HepG2 (cell line): Measurements from ENCODE around the gene MYO9A. TPM values are rescaled to one million over a fixed set of nuclear protein-coding genes. Genes with fewer than 3 reads are reported as not detected.
A peak's percentile ranks its signal among the peaks of the same experiment; 100 is the strongest.

Source experiments
- ETV5 ChIP-seq: IDR thresholded peaks from 2 replicates; pipeline ENCODE4 v1.6.1; 2018; ENCODE audit warnings: missing biosample characterization, missing genetic modification reagents, inconsistent platforms, borderline replicate concordance
- RFX5 ChIP-seq: IDR thresholded peaks from 2 replicates; pipeline ENCODE4 v1.6.1; 2011; ENCODE audit warnings: low read depth, low read length, improper control_type of control experiment
- SALL1 ChIP-seq: sonication (generic); formaldehyde crosslinking; IDR thresholded peaks from 2 replicates; pipeline ENCODE4 v1.8.0; 2022; ENCODE audit warnings: mild to moderate bottlenecking, missing genetic modification reagents
- ZBTB33 ChIP-seq: sonication (generic); formaldehyde crosslinking; IDR thresholded peaks from 2 replicates; pipeline ENCODE4 v1.4.0; 2020; ENCODE audit warnings: missing genetic modification reagents
- ZEB1 ChIP-seq: IDR thresholded peaks from 2 replicates; pipeline ENCODE4 v1.6.1; 2012; ENCODE audit warnings: mild to moderate bottlenecking, low read depth, inconsistent platforms; ENCODE audit not compliant: insufficient replicate concordance
- ZNF124 ChIP-seq: sonication (generic); formaldehyde crosslinking; IDR thresholded peaks from 2 replicates; pipeline ENCODE4 v1.4.0; 2020; ENCODE audit warnings: missing genetic modification reagents
- ZNF20 ChIP-seq: sonication (generic); formaldehyde crosslinking; IDR thresholded peaks from 2 replicates; pipeline ENCODE4 v1.4.0; 2020; ENCODE audit warnings: mild to moderate bottlenecking, moderate library complexity, missing genetic modification reagents
- ZNF207 ChIP-seq: fragments of 450-650 bp; IDR thresholded peaks from 2 replicates; pipeline ENCODE4 v1.6.1; 2016; ENCODE audit warnings: antibody characterized with exemption, borderline replicate concordance
- ZNF33A ChIP-seq: sonication (generic); formaldehyde crosslinking; IDR thresholded peaks from 2 replicates; pipeline ENCODE4 v1.5.1; 2020; ENCODE audit warnings: missing genetic modification reagents, mild to moderate bottlenecking, moderate library complexity, borderline replicate concordance
- ZNF782 ChIP-seq: sonication (generic); formaldehyde crosslinking; IDR thresholded peaks from 2 replicates; pipeline ENCODE4 v1.4.0; 2020; ENCODE audit warnings: missing genetic modification reagents, mild to moderate bottlenecking, borderline replicate concordance
- ZSCAN5A ChIP-seq: sonication (generic); formaldehyde crosslinking; IDR thresholded peaks from 2 replicates; pipeline ENCODE4 v1.8.0; 2022; ENCODE audit warnings: mild to moderate bottlenecking, missing genetic modification reagents, borderline replicate concordance
- polyA plus RNA-seq, 8 experiments: library from polyadenylated mRNA; depleted of rRNA in 3 of 8; stranded (reverse) in 7 of 8; unstranded in 1 of 8; fragments of >200 nt; fragmentation: Illumina TruSeq in 4 of 8; extraction: Trizol in 4 of 8; gene quantifications; 2 replicates each; pipeline versions ENCODE4 v1.2.1 to v1.2.3, GENCODE V29; 2011 to 2016; ENCODE audit warnings: low read depth in 4 of 8, missing spikeins in 1 of 8, mixed read lengths in 1 of 8; ENCODE audit not compliant: insufficient read depth in 1 of 8
- total RNA-seq, 5 experiments: library from RNA; depleted of rRNA; stranded (reverse); fragments of >200 nt; fragmentation: Illumina TruSeq; extraction: Trizol; gene quantifications; 2 replicates each; pipeline ENCODE4 v1.2.3, GENCODE V29; 2016; ENCODE audit warnings: low read depth in 1 of 5
- TF ChIP-seq, protein P1 (sequence below), 2 experiments: fragments of 450-650 bp in 1 of 2; sonication (generic) in 1 of 2; formaldehyde crosslinking in 1 of 2; IDR thresholded peaks; 2 replicates each; pipeline versions ENCODE4 v1.6.1 to v1.8.0; 2016 to 2022; ENCODE audit warnings: antibody characterized with exemption in 1 of 2, mild to moderate bottlenecking in 1 of 2, missing genetic modification reagents in 1 of 2
- TF ChIP-seq, protein P2 (sequence below): sonication (generic); formaldehyde crosslinking; IDR thresholded peaks from 2 replicates; pipeline ENCODE4 v1.4.0; 2020; ENCODE audit warnings: missing genetic modification reagents

MYO9A gene
- total and polyA plus RNA-seq, 2 of the 13 experiments (the other 11 are each of a cell fraction or from before 2014, with no cell fraction given), result 4.8 to 15.3 TPM

- TF ChIP-seq ZNF207 (no peak), ZSCAN5A (CRISPR knock-in tag) (no peak), ZEB1 (no peak), ZNF782 (0 out of 2 replicates have a peak, but pooled peaks have one; percentile 15), ZNF20 (no peak), ZNF33A (CRISPR knock-in tag) (no peak), RFX5 (no peak), ZNF124 (CRISPR knock-in tag) (no peak), ZBTB33 (CRISPR knock-in tag) (no peak), ETV5 (CRISPR knock-in tag) (no peak), SALL1 (CRISPR knock-in tag) (no peak)
- TF ChIP-seq, protein P1, sequence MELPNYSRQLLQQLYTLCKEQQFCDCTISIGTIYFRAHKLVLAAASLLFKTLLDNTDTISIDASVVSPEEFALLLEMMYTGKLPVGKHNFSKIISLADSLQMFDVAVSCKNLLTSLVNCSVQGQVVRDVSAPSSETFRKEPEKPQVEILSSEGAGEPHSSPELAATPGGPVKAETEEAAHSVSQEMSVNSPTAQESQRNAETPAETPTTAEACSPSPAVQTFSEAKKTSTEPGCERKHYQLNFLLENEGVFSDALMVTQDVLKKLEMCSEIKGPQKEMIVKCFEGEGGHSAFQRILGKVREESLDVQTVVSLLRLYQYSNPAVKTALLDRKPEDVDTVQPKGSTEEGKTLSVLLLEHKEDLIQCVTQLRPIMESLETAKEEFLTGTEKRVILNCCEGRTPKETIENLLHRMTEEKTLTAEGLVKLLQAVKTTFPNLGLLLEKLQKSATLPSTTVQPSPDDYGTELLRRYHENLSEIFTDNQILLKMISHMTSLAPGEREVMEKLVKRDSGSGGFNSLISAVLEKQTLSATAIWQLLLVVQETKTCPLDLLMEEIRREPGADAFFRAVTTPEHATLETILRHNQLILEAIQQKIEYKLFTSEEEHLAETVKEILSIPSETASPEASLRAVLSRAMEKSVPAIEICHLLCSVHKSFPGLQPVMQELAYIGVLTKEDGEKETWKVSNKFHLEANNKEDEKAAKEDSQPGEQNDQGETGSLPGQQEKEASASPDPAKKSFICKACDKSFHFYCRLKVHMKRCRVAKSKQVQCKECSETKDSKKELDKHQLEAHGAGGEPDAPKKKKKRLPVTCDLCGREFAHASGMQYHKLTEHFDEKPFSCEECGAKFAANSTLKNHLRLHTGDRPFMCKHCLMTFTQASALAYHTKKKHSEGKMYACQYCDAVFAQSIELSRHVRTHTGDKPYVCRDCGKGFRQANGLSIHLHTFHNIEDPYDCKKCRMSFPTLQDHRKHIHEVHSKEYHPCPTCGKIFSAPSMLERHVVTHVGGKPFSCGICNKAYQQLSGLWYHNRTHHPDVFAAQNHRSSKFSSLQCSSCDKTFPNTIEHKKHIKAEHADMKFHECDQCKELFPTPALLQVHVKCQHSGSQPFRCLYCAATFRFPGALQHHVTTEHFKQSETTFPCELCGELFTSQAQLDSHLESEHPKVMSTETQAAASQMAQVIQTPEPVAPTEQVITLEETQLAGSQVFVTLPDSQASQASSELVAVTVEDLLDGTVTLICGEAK (IDR thresholded peaks at IDR 0.05), result no peak
- TF ChIP-seq, protein P1 (CRISPR knock-in tag; IDR thresholded peaks at IDR 0.05), result peak; percentile 34; the same call in 1 of the 2 replicates
- TF ChIP-seq, protein P2, sequence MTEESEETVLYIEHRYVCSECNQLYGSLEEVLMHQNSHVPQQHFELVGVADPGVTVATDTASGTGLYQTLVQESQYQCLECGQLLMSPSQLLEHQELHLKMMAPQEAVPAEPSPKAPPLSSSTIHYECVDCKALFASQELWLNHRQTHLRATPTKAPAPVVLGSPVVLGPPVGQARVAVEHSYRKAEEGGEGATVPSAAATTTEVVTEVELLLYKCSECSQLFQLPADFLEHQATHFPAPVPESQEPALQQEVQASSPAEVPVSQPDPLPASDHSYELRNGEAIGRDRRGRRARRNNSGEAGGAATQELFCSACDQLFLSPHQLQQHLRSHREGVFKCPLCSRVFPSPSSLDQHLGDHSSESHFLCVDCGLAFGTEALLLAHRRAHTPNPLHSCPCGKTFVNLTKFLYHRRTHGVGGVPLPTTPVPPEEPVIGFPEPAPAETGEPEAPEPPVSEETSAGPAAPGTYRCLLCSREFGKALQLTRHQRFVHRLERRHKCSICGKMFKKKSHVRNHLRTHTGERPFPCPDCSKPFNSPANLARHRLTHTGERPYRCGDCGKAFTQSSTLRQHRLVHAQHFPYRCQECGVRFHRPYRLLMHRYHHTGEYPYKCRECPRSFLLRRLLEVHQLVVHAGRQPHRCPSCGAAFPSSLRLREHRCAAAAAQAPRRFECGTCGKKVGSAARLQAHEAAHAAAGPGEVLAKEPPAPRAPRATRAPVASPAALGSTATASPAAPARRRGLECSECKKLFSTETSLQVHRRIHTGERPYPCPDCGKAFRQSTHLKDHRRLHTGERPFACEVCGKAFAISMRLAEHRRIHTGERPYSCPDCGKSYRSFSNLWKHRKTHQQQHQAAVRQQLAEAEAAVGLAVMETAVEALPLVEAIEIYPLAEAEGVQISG (CRISPR knock-in tag), result no peak; the same call in none of the 2 replicates
These were observed 399 bp downstream of the MYO9A start (continued) for GRCh38 chr15:72117486-72118016.
